CD4-positive, alpha-beta T cell (primary cell): ENCODE data around the gene ICAM2. TPM values are rescaled to one million over a fixed set of nuclear protein-coding genes. Genes with fewer than 3 reads are reported as not detected.

ENCODE experiments used
- ATAC-seq: fragments of 200-7000 bp; cut with Tn5 transposase; one replicate; pipeline ENCODE4 v1.10.0; 2022; ENCODE audit warnings: mild to moderate bottlenecking; ENCODE audit not compliant: poor library complexity
- CTCF ChIA-PET: fragments of 350-600 bp; sonication (Branson Sonifier 250); formaldehyde crosslinking; loops from one replicate; lab custom pipeline; 2021; ENCODE audit warnings: antibody characterized with exemption, inconsistent platforms; lab: Charles Lee
- POLR2A ChIA-PET: fragments of 350-600 bp; sonication (Branson Sonifier 250); formaldehyde crosslinking; loops from one replicate; lab custom pipeline; 2021; ENCODE audit warnings: antibody characterized with exemption, inconsistent platforms; lab: Charles Lee
- DNase-seq, 14 experiments: peaks; one replicate each; pipeline ENCODE4 v3.0.0-alpha.2; 2013 to 2020; ENCODE audit warnings: mixed read lengths in 2 of 14
- H3K27ac ChIP-seq, 2 donors: one replicate each; pipeline versions ENCODE4 v1.5.1 to v1.7.0; 2013; ENCODE audit warnings: low read length in 2 of 2, low read depth in 1 of 2, mild to moderate bottlenecking in 1 of 2
- H3K27me3 ChIP-seq, 2 experiments: 1 replicate in 1 of 2; 2 replicates in 1 of 2; pipeline versions ENCODE4 v1.6.1 to v1.7.0; 2013; ENCODE audit warnings: low read length in 2 of 2, control low read depth in 1 of 2, mild to moderate bottlenecking in 1 of 2, moderate library complexity in 1 of 2; ENCODE audit not compliant: insufficient read depth in 2 of 2, control insufficient read depth in 1 of 2
- H3K36me3 ChIP-seq: one replicate; pipeline ENCODE4 v1.6.1; 2013; ENCODE audit warnings: low read length, control low read depth; ENCODE audit not compliant: insufficient read depth
- H3K4me1 ChIP-seq: one replicate; pipeline ENCODE4 v1.6.1; 2013; ENCODE audit warnings: low read length, control low read depth; ENCODE audit not compliant: insufficient read depth
- H3K4me3 ChIP-seq: one replicate; pipeline ENCODE4 v1.5.1; 2013; ENCODE audit warnings: mild to moderate bottlenecking, low read length, moderate library complexity
- H3K9me3 ChIP-seq, 2 experiments: 1 replicate in 1 of 2; 2 replicates in 1 of 2; pipeline versions ENCODE4 v1.6.1 to v1.7.0; 2013; ENCODE audit warnings: low read length in 2 of 2, mild to moderate bottlenecking in 2 of 2, control low read depth in 1 of 2, moderate library complexity in 1 of 2; ENCODE audit not compliant: control insufficient read depth in 1 of 2, insufficient read depth in 1 of 2
- H3K27ac Mint-ChIP-seq: one replicate; pipeline ENCODE4 v1.8.0; 2020; ENCODE audit warnings: mixed read lengths
- H3K27me3 Mint-ChIP-seq: one replicate; pipeline ENCODE4 v1.8.0; 2021; ENCODE audit warnings: mixed read lengths
- H3K36me3 Mint-ChIP-seq: one replicate; pipeline ENCODE4 v1.8.0; 2021; ENCODE audit warnings: low read depth, mixed read lengths
- H3K4me1 Mint-ChIP-seq: one replicate; pipeline ENCODE4 v1.8.0; 2021; ENCODE audit warnings: low read depth, mixed read lengths
- H3K4me3 Mint-ChIP-seq: one replicate; pipeline ENCODE4 v1.8.0; 2020; ENCODE audit warnings: mild to moderate bottlenecking, mixed read lengths
- H3K9me3 Mint-ChIP-seq: one replicate; pipeline ENCODE4 v1.8.0; 2020; ENCODE audit warnings: mixed read lengths
- CTCF ChIP-seq: fragments of 200-600 bp; IDR thresholded peaks from one replicate; pipeline ENCODE4 v1.8.0; 2022; ENCODE audit warnings: antibody characterized with exemption, mild to moderate bottlenecking
- intact Hi-C, 2 experiments: fragments of 100-400 bp; cut with DNase I in 1 of 2; cut with micrococcal nuclease in 1 of 2; formaldehyde crosslinking; loops; one replicate each; pipeline versions ENCODE4 v1.15.1 to v1.9.0; 2023 to 2025; cut with DNase I, micrococcal nuclease
- total RNA-seq, 174 experiments: library from RNA in 2 of 174; stranded (reverse) in 2 of 174; gene quantifications; one replicate each; pipeline ENCODE4 v1.2.3 and lab custom pipeline; 2021 to 2026

ICAM2 gene
- total RNA-seq, 2 experiments from 2014 or later = 50.6 to 54.7 TPM

GRCh38 chr17:63988741-63989621 is 31.5 kb downstream of the ICAM2 start:
- Mint-ChIP-seq H3K4me3 (no peak overlapping the region), H3K27ac (no peak overlapping the region), H3K36me3 (peaks cover 5% of the 10 kb centered on the region), H3K4me1 (peaks cover 61% of the 10 kb centered on the region), H3K27me3 (no peaks in the 10 kb centered on the region), H3K9me3 (no peaks in the 10 kb centered on the region)
- POLR2A ChIA-PET = no interaction called here
- TF ChIP-seq CTCF = no peak
- Histone ChIP-seq H3K36me3 (no peaks in the 10 kb centered on the region), H3K27ac (no peak overlapping the region), H3K4me1 (peaks cover 60% of the 10 kb centered on the region), H3K9me3 (no peaks in the 10 kb centered on the region), H3K4me3 (no peak overlapping the region), H3K27me3 (no peaks in the 10 kb centered on the region)
- ATAC-seq = no peak
- DNase-seq = no peak
- CTCF ChIA-PET = interaction anchor here (0.6 to 2.1 kb wide), 3 partner anchors 9 to 70 kb away, joined by 3 to 24 read pairs (median 13); partner anchors contain the start of genes GH1 and ICAM2
- intact Hi-C loops = loop anchor here in 1 of 2 experiments (5.0 kb wide), 1 partner anchor 57 kb away; the partner anchor contains the start of gene CD79B

- DNase-seq (no peak), ATAC-seq (no peak)
- intact Hi-C loops = loop anchor here in 1 of 2 experiments (5.0 kb wide), 1 partner anchor 56 kb away; the partner anchor contains the start of gene CD79B
- TF ChIP-seq CTCF = no peak
- Histone ChIP-seq H3K27ac (no peak overlapping the region), H3K36me3 (no peaks in the 10 kb centered on the region), H3K9me3 (no peaks in the 10 kb centered on the region), H3K4me1 (peaks cover 52% of the 10 kb centered on the region), H3K27me3 (no peaks in the 10 kb centered on the region), H3K4me3 (no peak overlapping the region)
- Mint-ChIP-seq H3K4me1 (peaks cover 54% of the 10 kb centered on the region), H3K9me3 (no peaks in the 10 kb centered on the region), H3K27ac (no peak overlapping the region), H3K27me3 (no peaks in the 10 kb centered on the region), H3K4me3 (no peak overlapping the region), H3K36me3 (peaks cover 5% of the 10 kb centered on the region)
- CTCF ChIA-PET = no interaction called here
- POLR2A ChIA-PET = no interaction called here
Measured at GRCh38 chr17:63988127-63988478, 32.3 kb downstream of the ICAM2 start.

DNA sequence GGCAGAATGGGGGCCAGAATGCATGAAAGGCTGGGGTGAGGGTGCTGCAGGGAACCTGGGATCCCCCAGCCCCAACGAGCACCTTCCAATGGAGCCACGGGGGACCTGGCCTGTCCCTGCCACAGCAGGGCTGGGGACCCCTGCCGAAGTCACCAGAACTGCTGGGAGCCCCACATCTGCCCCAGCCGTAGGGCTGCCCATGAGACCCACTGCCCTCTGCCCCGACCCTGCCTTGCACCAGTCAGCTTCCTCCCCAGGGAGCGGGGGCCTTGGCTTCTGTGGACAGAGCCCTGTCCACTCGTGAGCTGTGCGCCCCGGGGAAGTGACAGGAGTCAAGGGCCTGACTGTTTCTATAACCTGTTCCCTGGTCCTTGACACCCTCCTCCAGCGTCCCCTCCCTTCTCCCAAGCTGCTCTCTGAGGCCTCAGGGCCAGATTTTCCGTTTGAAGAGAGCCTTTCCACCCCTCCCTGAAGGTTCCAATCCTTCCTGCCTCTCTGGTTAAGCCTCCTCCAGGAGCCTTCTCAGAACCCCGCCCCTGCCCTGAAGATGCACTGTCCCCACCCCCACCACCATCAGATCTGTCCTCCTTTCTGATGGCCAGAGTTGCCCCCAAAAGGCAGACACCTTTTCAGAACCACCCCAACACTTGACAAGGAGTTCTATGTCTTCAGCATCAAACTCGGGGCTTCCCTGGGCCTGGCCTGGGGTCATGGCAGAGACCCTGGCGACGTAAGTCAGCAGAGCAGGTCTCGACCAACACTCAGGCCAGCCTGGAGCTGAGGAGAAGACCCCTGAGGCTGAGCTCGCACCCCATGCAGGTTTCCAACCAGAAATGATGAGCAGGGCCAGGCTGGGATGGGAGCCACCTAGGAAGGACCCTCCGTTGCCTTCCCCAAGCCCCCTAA is 33.0 kb downstream of the ICAM2 start:
- DNase-seq (no peak), ATAC-seq (no peak)
- Histone ChIP-seq H3K36me3 (no peaks in the 10 kb centered on the region), H3K4me1 (peaks cover 48% of the 10 kb centered on the region), H3K27ac (no peak overlapping the region), H3K9me3 (peaks cover 0 to 4% of the 10 kb centered on the region in 2 experiments), H3K4me3 (no peak overlapping the region), H3K27me3 (no peaks in the 10 kb centered on the region)
- H3K27ac Mint-ChIP-seq = no peak overlapping the region
- peaks cover 2% of the 10 kb centered on the region for H3K9me3 Mint-ChIP-seq
- peaks cover 5% of the 10 kb centered on the region for H3K36me3 Mint-ChIP-seq
- peaks cover 50% of the 10 kb centered on the region for H3K4me1 Mint-ChIP-seq
- no peaks in the 10 kb centered on the region for H3K27me3 Mint-ChIP-seq
- POLR2A ChIA-PET = no interaction called here
- CTCF ChIA-PET = interaction anchor here (1.2 to 2.6 kb wide), 2 partner anchors 29 to 42 kb away, joined by 4 to 9 read pairs; no protein-coding TSS in a partner anchor
- no peak for TF ChIP-seq CTCF
- intact Hi-C loops = loop anchor here in 1 of 2 experiments (5.0 kb wide), 1 partner anchor 55 kb away; the partner anchor contains the start of gene CD79B
- H3K4me3 Mint-ChIP-seq = no peak overlapping the region
